Measurements from ENCODE around the gene HYAL1.
"Not testable (repeated sequence)": the region's sequence is repeated elsewhere in the genome, so short reads cannot be mapped to it uniquely, and the experiment has no call there.

HYAL1 gene

DNA sequence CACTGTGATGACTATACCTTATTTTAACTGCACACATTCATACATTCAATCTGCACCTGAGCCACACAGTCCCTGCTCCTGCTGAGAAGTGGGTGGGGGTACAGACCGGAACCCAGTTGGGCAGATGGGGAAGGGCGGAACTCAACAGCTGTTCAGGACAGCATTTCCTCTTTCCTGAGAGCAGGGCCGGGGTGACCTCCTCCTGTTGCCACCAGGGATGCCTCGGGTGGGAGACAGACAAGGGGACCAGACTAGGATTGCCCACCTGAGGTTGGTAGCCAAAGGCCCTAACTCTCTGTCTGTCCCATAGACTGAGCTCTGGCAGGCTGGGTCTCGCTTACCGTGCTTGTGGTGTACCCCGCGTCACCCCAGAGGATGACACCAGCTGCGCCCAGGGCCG, 15.2 kb upstream of the HYAL1 start:
- DNase-seq (ENCODE audit: low spot score): no peak

- no peak for DNase-seq (ENCODE audit: low spot score)
Observed at GRCh38 chr3:50318163-50318562, 14.8 kb upstream of the HYAL1 start.

DNA sequence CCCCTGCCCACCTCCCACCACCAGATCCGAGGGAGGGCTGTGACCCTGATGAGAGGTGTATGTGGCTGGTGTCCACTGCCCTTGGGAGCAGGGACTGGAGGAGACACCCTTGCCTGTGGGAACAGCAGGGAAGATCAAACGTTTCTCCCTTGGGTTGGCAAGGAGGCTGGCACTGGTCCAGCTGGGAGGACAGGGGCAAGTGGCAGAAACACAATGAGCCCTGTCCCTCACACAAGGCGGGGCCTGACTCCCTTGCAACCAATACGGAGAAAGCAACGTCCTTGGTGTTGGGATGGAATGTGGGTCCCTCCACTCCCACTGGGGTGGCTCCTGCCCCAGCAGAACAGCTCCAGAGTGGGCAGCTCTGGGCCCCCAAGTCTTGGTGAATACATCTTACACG, 13.9 kb upstream of the HYAL1 start:
- peak; percentile 17 for DNase-seq (ENCODE audit: low spot score)

DNA sequence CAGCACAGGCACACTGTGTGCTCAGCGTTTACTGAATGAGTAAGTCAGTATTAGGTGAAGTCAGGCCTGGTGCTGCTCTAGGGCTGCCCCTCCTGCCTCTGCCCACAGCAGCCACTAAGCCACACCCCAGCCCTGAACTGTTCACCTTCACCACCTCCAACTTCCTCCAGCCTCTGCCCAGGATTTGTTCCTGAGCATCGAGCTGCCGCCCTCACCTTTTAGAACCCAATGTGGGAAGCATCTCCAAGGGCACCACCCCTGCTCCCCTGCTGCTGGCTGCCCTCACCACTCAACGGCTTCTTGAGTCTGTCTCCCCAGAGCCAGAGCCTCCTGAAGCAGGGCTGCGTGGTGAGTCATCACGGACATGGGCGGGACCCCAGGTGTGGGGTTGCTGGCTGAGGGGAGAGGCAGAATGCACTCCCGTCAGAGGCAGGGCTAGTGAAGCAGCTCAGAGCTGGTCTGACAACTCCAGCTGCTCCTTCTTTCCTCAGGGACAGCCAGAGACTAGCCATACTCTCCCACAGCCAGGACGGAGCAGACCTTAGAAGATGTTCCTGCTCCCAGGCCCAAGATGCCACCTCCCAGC, 13.4 kb upstream of the HYAL1 start:
- peak; percentile 54 for DNase-seq (ENCODE audit: low spot score)

GRCh38 chr3:50314816-50315215, 11.4 kb upstream of the HYAL1 start:
- no peak for DNase-seq (ENCODE audit: low spot score)

DNA sequence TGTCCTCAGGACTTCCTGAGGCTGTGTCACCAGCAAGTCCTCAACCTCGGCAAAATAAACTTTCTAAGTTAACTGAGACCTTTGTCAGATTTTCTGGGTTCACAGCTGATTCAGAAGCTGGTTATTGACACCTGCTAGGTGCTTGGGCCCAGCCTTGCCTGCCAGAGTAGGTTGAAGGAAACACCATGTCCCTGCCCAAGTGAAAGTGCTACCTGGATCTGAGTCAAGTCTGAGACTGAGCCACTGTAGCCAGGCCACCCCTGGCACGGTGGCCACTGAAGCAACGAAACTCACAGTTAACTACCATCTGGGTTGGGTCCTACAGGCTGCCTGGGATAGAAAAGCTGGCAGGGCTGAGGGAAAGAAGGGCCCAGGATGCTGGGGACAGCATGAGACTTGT, 11.0 kb upstream of the HYAL1 start:
- no peak for DNase-seq (ENCODE audit: low spot score)

DNA sequence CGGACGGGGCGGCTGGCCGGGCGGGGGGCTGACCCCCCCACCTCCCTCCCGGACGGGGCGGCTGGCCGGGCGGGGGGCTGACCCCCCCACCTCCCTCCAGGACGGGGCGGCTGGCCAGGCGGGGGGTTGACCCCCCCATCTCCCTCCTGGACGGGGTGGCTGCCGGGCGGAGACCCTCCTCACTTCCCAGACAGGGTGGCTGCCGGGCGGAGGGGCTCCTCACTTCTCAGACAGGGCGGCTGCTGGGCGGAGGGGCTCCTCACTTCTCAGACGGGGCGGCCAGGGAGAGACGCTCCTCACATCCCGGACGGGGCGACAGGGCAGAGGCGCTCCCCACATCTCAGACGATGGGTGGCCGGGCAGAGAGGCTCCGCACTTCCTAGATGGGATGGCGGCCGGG, 8.7 kb upstream of the HYAL1 start:
- not testable (repeated sequence) for DNase-seq (ENCODE audit: low spot score)

GRCh38 chr3:50304601-50305000, 1.2 kb upstream of the HYAL1 start:
- DNase-seq (ENCODE audit: low spot score): no peak

DNA sequence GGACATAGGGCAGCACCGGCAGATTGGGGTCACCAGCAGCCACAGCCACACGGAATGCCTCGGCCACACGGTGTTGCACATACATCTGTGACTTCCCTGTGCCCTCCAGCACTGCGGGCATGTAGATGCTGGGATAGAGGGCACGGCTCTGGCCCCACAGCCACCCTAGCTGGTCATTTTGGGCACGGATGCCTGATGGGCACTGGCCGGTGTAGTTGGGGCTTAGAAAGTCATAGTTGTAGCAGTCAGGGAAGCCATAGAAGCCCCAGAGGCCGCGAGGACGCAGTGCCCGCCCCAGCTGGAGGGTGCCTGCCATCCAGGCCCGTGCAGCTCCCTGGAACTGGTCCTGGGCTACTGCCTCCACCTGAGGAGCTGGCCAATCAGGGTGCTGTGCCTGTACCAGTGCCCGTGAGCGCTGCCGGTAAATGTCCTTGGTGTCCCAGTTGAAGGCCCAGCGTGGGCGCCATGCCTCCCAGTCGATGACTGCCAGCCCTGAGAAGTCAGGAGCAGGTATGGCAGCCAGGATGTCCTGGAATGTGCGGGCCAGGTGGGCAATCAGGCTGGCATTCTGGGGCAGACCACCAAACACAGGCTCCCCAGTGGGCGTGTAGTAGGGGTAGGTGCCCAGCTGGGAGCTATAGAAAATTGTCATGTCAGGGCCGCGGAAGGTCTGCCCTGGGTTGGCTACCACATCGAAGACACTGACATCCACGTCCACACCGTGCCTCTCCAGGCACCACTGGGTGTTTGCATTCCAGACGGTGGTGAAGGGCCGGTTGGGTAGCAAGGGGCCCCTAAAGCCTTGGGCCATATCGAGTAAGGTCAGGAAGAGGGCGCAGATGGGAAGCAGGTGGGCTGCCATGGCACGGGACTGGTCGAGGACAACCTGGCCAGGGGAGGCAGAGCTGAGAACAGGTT, 1.0 kb downstream of the HYAL1 start:
- no peak for DNase-seq (ENCODE audit: low spot score)

DNA sequence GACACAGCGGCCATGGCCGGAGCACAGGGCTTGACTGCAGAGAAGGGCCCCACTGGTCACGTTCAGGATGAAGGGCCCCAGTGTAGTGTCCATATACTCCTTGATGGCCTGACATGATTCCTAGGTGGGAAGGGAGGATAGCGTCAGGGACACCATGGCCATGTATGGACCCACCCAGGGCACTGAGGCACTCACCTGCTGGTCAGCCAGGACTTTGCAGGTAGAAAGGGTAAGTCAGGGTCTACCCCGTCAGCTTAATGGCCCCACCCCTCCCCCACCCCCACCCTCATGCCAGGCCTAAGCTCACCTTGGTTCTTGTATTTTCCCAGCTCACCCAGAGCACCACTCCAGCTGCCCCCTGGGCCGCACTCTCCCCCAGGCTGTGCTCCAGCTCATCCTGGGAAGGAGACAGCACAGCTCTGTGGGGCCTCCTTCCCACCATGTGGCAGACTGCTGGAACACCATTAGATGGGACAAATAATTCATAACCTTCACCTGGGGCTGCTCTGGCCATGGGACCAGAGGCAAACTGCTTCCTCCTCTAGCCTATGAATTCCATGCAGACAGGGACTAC, 2.6 kb downstream of the HYAL1 start:
- no peak for DNase-seq (ENCODE audit: low spot score)

DNA sequence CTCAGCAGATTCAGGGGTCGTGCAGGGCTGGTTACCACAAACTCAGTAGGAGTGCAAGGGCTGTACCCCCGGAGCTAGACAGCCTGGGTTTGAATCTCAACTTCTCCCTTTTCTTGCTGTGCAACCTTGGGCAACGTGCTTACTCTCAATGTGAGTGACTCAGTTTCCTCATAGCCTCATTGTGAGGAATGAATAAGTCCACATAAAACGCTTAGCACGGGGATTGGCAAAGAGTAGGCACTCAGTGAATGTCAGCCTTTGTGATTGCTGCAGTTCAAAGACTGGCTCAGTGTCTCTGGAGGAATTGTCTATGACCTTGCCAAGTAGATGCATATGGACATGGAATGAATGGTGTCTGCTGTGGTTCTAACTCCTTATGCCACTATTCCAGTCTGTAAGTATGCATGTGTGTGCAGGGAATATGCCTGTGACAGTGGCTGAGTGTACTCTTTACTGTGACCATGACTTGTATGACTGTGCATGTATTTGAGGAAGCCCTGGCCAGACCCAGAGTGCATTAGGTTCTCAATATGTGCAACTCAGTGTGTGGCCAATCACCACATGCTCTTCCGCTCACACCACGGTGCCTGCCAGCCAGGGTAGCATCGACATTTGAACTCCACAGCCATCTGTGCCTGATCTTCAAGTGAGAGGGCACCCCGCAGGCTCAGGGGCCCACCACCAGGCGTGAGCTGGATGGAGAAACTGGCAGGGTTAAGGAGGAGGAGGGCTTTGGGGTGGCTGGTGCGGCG, 3.3 kb downstream of the HYAL1 start:
- DNase-seq (ENCODE audit: low spot score): no peak

DNA sequence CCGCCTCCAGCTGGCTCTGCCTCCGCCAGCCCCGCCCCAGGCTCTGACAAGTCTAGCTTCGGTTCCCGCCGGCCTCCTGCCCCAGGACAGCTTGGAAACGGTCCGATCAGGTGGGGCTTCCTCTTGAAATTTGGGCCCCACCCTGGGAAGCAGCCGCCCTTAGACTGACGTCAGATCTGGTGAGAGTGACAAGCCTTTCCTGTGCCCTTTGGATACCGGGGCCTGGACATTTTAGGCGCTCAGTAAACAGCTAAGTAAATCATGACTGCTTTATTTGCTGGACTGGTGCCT, 3.8 kb downstream of the HYAL1 start:
- DNase-seq (ENCODE audit: low spot score): no peak

GRCh38 chr3:50298836-50299637, 4.3 kb downstream of the HYAL1 start, which contains the start of the genes HYAL3 and NAA80:
Gene HYAL3, minus strand, starts transcription at chr3:50299405. Its CDS starts 3,803 bp downstream, at chr3:50295602.
Gene NAA80, minus strand, starts transcription at chr3:50299405. Its CDS starts 1,942 bp downstream, at chr3:50297463.
- peak; percentile 94 for DNase-seq (ENCODE audit: low spot score)

GRCh38 chr3:50297896-50298725, 5.3 kb downstream of the HYAL1 start:
- DNase-seq (ENCODE audit: low spot score): no peak

DNA sequence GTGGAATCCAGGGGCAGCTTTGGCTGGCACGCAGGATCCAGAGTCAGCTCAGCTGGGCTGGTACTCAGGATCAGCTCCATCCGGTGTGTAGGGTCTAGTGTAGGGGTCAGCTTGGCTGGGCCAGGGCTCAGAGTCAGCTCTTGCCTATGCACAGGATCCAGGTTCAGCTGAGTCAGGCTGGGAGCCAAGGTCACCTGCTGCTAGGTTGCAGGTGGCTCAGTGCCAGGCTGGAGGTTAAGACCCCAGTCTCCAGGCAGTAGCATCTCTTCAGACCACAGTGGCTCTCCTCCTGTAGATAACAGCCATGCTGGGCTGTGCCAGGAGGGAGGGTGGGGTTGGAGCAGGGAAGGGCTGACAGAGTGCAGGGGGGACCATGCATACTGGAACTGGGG, 6.0 kb downstream of the HYAL1 start:
- no peak for DNase-seq (ENCODE audit: low spot score)

DNA sequence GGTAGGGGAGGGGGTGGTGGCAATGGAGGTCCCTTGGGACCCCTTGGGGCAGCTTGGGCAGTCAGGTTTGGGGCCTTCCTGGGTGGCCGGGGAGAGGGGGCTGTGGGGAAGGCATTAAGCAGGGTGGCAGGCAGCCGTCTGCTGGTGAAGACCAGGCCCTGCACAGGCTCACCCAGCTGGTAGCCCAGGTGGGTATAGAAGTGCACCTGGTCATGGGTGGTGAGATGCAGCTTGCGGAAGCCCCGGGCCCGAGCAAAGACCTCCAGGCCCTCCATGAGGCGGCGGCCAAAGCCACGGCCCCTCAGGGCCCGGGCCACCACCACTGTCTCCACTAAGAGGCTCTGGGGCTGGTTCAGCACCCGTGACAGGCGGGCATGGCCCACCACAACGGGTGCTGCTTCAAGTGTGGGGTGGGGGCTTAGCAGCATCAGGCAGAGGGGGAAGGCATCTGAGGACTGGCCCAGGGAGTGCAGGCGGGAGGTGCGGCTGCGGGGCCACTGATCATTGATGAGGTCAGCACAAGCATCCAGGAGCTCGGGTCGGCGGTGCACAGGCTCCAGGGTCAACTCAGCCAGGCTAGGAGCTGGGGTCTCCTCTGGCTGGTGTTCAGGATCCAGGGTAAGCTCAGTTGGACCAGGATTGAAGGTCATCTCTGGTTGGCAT, 6.5 kb downstream of the HYAL1 start:
- no peak for DNase-seq (ENCODE audit: low spot score)

DNA sequence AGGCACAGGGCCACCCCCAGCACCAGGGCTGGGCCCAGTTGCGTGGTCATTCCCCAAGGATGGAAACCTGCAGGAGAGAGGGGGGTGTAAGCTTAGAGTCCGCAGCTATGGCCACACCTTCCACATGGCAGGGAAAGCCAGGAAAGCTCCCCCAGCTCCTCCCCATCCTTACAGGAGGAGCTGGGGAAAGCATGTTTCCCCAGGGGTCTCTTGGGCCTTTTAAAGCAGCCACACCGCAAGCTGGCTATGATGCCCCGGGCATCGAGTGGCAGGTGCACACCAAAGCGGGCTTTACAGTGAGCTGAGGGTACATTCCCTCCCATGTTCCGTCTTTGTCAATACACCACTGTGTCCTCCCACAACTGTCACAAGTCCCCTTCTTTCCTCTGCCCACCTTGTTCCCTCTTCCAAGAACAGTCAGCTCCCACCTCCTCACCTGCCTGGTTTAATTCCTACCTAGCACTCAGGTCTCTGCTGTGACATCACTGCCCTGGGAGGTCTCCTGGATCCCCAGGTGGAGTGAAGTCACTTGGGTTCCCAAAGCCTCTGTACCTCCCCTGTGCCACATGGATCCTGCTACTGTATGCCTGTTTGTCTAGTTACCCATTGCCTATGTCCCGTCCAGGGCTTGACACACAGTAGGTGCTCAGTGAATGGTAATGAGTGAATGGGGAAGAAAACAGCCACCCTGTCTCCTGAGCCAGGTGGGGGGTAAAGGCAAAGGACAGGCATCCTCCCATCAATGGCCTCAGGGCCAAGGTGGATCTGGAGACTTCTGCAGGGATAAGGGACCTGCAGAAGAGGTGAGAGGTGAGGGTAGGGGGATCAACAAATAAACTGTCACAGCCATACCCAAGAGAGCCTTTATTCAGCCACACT, 7.6 kb downstream of the HYAL1 start:
- DNase-seq (ENCODE audit: low spot score): no peak

DNA sequence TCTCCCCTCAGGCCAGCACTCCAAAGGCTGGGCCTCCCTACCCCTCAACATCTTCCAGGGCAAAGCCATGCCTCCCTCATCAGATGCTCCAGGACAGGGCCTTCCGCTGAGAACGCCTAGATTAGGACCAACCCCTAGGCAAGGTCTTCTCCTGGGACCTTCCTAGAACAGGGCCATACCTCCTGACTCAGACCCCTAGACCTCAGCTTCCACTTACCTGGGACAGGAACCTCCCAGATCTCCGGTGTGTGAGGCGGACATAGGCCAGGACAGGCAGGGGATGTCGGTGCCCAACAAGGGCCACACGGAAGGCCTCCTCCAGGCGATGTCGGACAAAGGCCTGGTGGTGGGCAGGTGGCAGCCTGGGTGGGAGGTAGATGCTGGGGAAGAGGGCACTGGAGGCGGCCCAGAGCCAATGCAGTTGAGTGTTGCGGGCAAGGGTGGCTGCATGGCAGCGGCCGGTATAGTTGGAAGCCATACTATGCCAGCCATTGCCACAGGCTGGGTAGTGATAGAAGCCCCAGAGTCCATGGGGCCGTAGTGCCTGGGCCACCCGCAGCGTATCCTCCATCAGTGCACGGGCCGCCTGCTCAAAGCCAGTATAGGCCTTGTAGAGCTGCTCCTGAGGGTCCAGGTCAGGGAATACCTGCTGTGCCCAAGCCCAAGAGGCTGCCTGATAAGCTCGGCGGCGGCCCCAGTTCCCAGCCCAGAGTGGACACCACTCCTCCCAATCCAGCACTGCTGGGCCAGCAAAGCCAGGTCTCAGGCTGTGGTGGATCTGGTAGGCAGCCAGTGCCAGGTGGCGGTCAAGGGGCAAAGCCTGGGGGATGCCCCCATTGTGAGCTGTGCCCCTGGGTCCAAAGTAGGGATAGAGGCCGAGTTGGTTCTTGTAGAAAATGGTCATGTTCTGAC, 8.6 kb downstream of the HYAL1 start:
- DNase-seq (ENCODE audit: low spot score): no peak

All from iPS-NIHi11 (cell line).